HEK293 (cell line): Measurements from ENCODE around the gene SAG.

Experiments
- CTCF ChIA-PET: fragments of 350-600 bp; formaldehyde crosslinking; extraction: SDS; loops from one replicate; lab custom pipeline; 2021; ENCODE audit warnings: antibody characterized with exemption; lab: Yijun Ruan, JAX
- POLR2A ChIA-PET: fragments of 300-600 bp; formaldehyde crosslinking; extraction: SDS; loops from one replicate; lab custom pipeline; 2020; ENCODE audit warnings: antibody characterized with exemption, inconsistent platforms; lab: Yijun Ruan, JAX
- H3K27ac ChIP-seq: fragments of 200-500 bp; sonication (Bioruptor generic); 2 replicates; pipeline ENCODE4 v1.5.1; 2014; ENCODE audit warnings: low read depth, low read length, control low read depth, inconsistent platforms; ENCODE audit errors: extremely low read depth
- H3K36me3 ChIP-seq, 2 experiments: fragments of 200-500 bp in 1 of 2; sonication (Bioruptor generic) in 1 of 2; 1 replicate in 1 of 2; 2 replicates in 1 of 2; pipeline ENCODE4 v1.5.1; 2014 to 2017; ENCODE audit warnings: inconsistent platforms in 2 of 2, low read length in 2 of 2; ENCODE audit not compliant: control insufficient read depth in 2 of 2, insufficient read depth in 1 of 2
- H3K4me1 ChIP-seq: fragments of 200-500 bp; sonication (Bioruptor generic); 2 replicates; pipeline ENCODE4 v1.5.1; 2014; ENCODE audit warnings: mild to moderate bottlenecking, low read length, inconsistent platforms; ENCODE audit not compliant: control insufficient read depth, insufficient read depth
- H3K4me3 ChIP-seq: 2 replicates; pipeline ENCODE4 v1.5.1; 2011; ENCODE audit warnings: low read depth, mild to moderate bottlenecking, control low read depth, low read length, moderate library complexity
- H3K9me3 ChIP-seq: fragments of 200-500 bp; sonication (Bioruptor generic); 2 replicates; pipeline ENCODE4 v1.5.1; 2014; ENCODE audit warnings: low read depth, low read length, inconsistent platforms; ENCODE audit not compliant: control insufficient read depth, insufficient read depth
- BCL11A ChIP-seq: fragments of 450-650 bp; formaldehyde crosslinking; IDR thresholded peaks from 2 replicates; pipeline ENCODE4 v1.5.1; 2016; ENCODE audit warnings: low read depth, missing biosample characterization, missing genetic modification characterization
- EGR2 ChIP-seq: fragments of 450-650 bp; formaldehyde crosslinking; IDR thresholded peaks from 2 replicates; pipeline ENCODE4 v1.5.1; 2016; ENCODE audit warnings: low read depth, missing biosample characterization, missing genetic modification characterization
- HOXA7 ChIP-seq: sonication (generic); formaldehyde crosslinking; IDR thresholded peaks from 2 replicates; pipeline ENCODE4 v1.8.1; 2022; ENCODE audit warnings: missing genetic modification reagents, borderline replicate concordance
- HOXD13 ChIP-seq: sonication (generic); formaldehyde crosslinking; IDR thresholded peaks from 2 replicates; pipeline ENCODE4 v1.8.0; 2022; ENCODE audit warnings: missing genetic modification reagents, borderline replicate concordance
- KLF16 ChIP-seq: fragments of 450-650 bp; formaldehyde crosslinking; IDR thresholded peaks from 2 replicates; pipeline ENCODE4 v1.5.1; 2017; ENCODE audit warnings: missing biosample characterization, missing genetic modification characterization
- KLF9 ChIP-seq: fragments of 450-650 bp; formaldehyde crosslinking; IDR thresholded peaks from 2 replicates; pipeline ENCODE4 v1.5.1; 2016; ENCODE audit warnings: missing biosample characterization, missing genetic modification characterization, low read depth
- MEIS1 ChIP-seq: sonication (generic); formaldehyde crosslinking; IDR thresholded peaks from 2 replicates; pipeline ENCODE4 v1.8.1; 2022; ENCODE audit warnings: missing genetic modification reagents, mild to moderate bottlenecking, borderline replicate concordance
- MYNN ChIP-seq: fragments of 450-650 bp; formaldehyde crosslinking; IDR thresholded peaks from 2 replicates; pipeline ENCODE4 v1.5.1; 2016; ENCODE audit warnings: missing biosample characterization, missing genetic modification characterization, borderline replicate concordance
- SCRT2 ChIP-seq: fragments of 450-650 bp; formaldehyde crosslinking; IDR thresholded peaks from 2 replicates; pipeline ENCODE4 v1.5.1; 2016; ENCODE audit warnings: missing biosample characterization, missing genetic modification characterization
- ZBTB20 ChIP-seq: fragments of 450-650 bp; formaldehyde crosslinking; IDR thresholded peaks from 2 replicates; pipeline ENCODE4 v1.5.1; 2016; ENCODE audit warnings: missing biosample characterization, missing genetic modification characterization
- ZBTB8A ChIP-seq: fragments of 450-650 bp; formaldehyde crosslinking; IDR thresholded peaks from 2 replicates; pipeline ENCODE4 v1.5.1; 2016; ENCODE audit warnings: missing biosample characterization, missing genetic modification characterization
- ZNF121 ChIP-seq: fragments of 450-650 bp; formaldehyde crosslinking; IDR thresholded peaks from 2 replicates; pipeline ENCODE4 v1.5.1; 2016; ENCODE audit warnings: missing biosample characterization, missing genetic modification characterization
- ZNF132 ChIP-seq: fragments of 450-650 bp; formaldehyde crosslinking; IDR thresholded peaks from 2 replicates; pipeline ENCODE4 v1.5.1; 2017; ENCODE audit warnings: missing biosample characterization, missing genetic modification characterization, borderline replicate concordance
- ZNF174 ChIP-seq: fragments of 450-650 bp; formaldehyde crosslinking; IDR thresholded peaks from 2 replicates; pipeline ENCODE4 v1.5.0; 2017; ENCODE audit warnings: missing biosample characterization, mild to moderate bottlenecking, missing genetic modification characterization
- ZNF175 ChIP-seq: fragments of 450-650 bp; formaldehyde crosslinking; IDR thresholded peaks from 2 replicates; pipeline ENCODE4 v1.5.1; 2016; ENCODE audit warnings: missing biosample characterization, missing genetic modification characterization
- ZNF19 ChIP-seq: fragments of 450-650 bp; formaldehyde crosslinking; IDR thresholded peaks from 2 replicates; pipeline ENCODE4; 2016; ENCODE audit warnings: missing biosample characterization, missing genetic modification characterization, low read depth
- ZNF24 ChIP-seq: fragments of 450-650 bp; formaldehyde crosslinking; IDR thresholded peaks from 2 replicates; pipeline ENCODE4 v1.5.1; 2016; ENCODE audit warnings: missing biosample characterization, missing genetic modification characterization
- ZNF302 ChIP-seq: fragments of 450-650 bp; formaldehyde crosslinking; IDR thresholded peaks from 2 replicates; pipeline ENCODE4 v1.5.1; 2016; ENCODE audit warnings: missing biosample characterization, missing genetic modification characterization, low read depth
- ZNF350 ChIP-seq: fragments of 450-650 bp; formaldehyde crosslinking; IDR thresholded peaks from 2 replicates; pipeline ENCODE4 v1.5.0; 2017; ENCODE audit warnings: missing biosample characterization, mild to moderate bottlenecking, missing genetic modification characterization
- ZNF37A ChIP-seq: fragments of 450-650 bp; IDR thresholded peaks from 2 replicates; pipeline ENCODE4 v1.5.1; 2018; ENCODE audit warnings: missing biosample characterization, missing genetic modification characterization
- ZNF404 ChIP-seq: fragments of 450-650 bp; formaldehyde crosslinking; IDR thresholded peaks from 2 replicates; pipeline ENCODE4 v1.5.1; 2017; ENCODE audit warnings: missing biosample characterization, missing genetic modification characterization
- ZNF501 ChIP-seq: fragments of 450-650 bp; formaldehyde crosslinking; IDR thresholded peaks from 2 replicates; pipeline ENCODE4 v1.5.1; 2016; ENCODE audit warnings: missing biosample characterization, missing genetic modification characterization
- ZNF521 ChIP-seq: fragments of 450-650 bp; formaldehyde crosslinking; IDR thresholded peaks from 2 replicates; pipeline ENCODE4 v1.5.1; 2017; ENCODE audit warnings: missing biosample characterization, mild to moderate bottlenecking, missing genetic modification characterization
- ZNF571 ChIP-seq: fragments of 450-650 bp; formaldehyde crosslinking; IDR thresholded peaks from 2 replicates; pipeline ENCODE4 v1.5.0; 2017; ENCODE audit warnings: missing biosample characterization, missing genetic modification characterization
- ZNF677 ChIP-seq: fragments of 450-650 bp; IDR thresholded peaks from 2 replicates; pipeline ENCODE4 v1.5.0; 2018; ENCODE audit warnings: missing biosample characterization, mild to moderate bottlenecking, missing genetic modification characterization, moderate library complexity
- ZXDB ChIP-seq: fragments of 450-650 bp; formaldehyde crosslinking; IDR thresholded peaks from 2 replicates; pipeline ENCODE4 v1.5.1; 2016; ENCODE audit warnings: missing biosample characterization, missing genetic modification characterization
- TF ChIP-seq, protein P1 (sequence below): fragments of 450-650 bp; formaldehyde crosslinking; conservative IDR thresholded peaks from 2 replicates; pipeline ENCODE4 v1.5.1; 2016; ENCODE audit warnings: low read depth, missing biosample characterization, missing genetic modification characterization
- TF ChIP-seq, protein P2 (sequence below): fragments of 450-650 bp; IDR thresholded peaks from 2 replicates; pipeline ENCODE4 v1.5.1; 2018; ENCODE audit warnings: missing biosample characterization, mild to moderate bottlenecking, missing genetic modification characterization
- TF ChIP-seq, protein P3 (sequence below): fragments of 450-650 bp; formaldehyde crosslinking; IDR thresholded peaks from 2 replicates; pipeline ENCODE4 v1.5.1; 2017; ENCODE audit warnings: missing biosample characterization, missing genetic modification characterization
- TF ChIP-seq, protein P4 (sequence below): fragments of 450-650 bp; formaldehyde crosslinking; IDR thresholded peaks from 2 replicates; pipeline ENCODE4 v1.5.1; 2016; ENCODE audit warnings: missing biosample characterization, missing genetic modification characterization

The SAG gene

DNA sequence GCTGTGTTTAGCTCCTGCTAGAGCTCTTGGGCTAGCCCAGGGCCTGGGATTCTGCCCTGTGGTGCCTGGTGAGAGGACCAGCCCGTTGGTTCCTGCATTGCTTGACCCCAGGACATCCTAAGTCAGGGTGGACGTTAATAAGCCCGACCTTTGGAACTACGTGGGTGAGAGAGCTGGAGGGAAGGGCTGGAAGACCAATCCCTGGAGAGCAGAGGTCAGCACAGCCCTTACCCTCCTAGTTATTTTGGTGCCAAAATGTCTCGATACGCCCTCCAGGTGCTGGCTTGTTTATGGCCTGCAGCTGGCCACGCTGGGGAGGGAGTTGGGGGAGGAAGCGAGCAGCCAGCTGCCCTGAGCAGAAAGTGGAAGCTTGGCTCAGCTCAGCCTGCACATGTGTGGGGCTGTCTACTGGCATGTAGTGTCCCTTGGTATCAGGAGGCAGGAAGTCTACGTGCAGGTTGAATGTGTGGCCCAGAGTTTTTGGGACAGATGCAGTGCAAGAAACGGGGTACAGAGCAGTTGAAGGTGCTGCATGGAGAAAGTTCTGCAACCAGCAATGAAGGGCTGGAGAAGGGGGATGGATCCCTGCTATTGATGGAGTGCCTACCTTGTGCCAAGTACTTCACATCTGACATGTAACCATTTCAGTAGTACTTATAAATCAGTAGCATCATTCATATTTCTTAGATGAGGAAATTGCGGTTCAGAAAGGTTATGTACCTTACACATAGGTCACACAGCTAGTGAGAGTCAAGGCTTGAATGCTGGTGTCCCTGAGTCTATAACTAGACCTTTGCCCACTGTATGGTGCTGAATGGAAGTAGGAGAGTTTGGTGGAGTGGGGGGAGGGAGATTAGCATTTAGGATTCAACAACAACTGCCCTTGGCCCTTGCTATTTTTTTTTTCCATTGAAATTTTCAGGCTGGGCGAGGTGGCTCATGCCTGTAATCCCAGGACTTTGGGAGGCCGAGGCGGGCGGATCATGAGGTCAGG is 41.7 kb downstream of the SAG start (continued):
- TF ChIP-seq MYNN (tag by site-specific recombination), result no peak

DNA sequence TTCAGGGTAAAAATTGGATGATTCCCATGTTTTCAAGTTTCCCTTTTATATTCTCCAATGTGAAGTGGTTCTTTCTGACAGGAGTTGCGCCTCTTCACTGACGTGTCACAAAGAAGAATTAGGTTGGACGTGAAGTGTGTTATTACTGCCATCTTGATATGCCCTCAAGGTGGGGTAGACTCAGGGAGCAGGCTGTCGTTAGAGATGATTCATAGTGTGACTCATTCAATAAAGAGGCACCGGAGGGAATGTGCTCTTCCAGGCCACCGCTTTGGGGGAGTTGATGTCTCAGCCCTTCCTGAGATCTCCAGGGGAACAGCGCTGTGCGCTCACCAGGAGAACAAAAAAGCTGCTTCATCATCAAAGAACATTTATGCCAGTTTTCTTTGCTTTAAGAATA is 43.1 kb downstream of the SAG start:
- Histone ChIP-seq H3K9me3 (no peaks in the 10 kb centered on the region), H3K36me3 (no peaks in the 10 kb centered on the region), H3K4me3 (no peak overlapping the region), H3K27ac (no peak overlapping the region), H3K4me1 (peaks cover 13% of the 10 kb centered on the region; the same call in 1 of the 2 replicates)
- ChIA-PET CTCF (interaction anchor here (0.5 to 0.8 kb wide), 2 partner anchors 68 to 93 kb away, joined by 3 to 4 read pairs; no protein-coding TSS in a partner anchor), POLR2A (no interaction called here)
- TF ChIP-seq MEIS1 (CRISPR knock-in tag) (peak; percentile 73; the same call in 1 of the 2 replicates), ZNF350 (no peak), ZNF677 (tag by site-specific recombination) (no peak), HOXA7 (no peak), BCL11A (tag by site-specific recombination) (no peak), ZNF24 (no peak), ZNF174 (tag by site-specific recombination) (no peak), ZNF132 (no peak), ZBTB20 (no peak), ZNF302 (tag by site-specific recombination) (no peak), ZNF19 (tag by site-specific recombination) (no peak), ZNF175 (tag by site-specific recombination) (no peak), HOXD13 (CRISPR knock-in tag) (no peak), ZBTB8A (tag by site-specific recombination) (peak; percentile 51; the same call in 1 of the 2 replicates), ZNF571 (tag by site-specific recombination) (no peak), SCRT2 (no peak), KLF16 (tag by site-specific recombination) (no peak), ZNF37A (no peak), ZXDB (tag by site-specific recombination) (no peak), ZNF501 (tag by site-specific recombination) (no peak), KLF9 (tag by site-specific recombination) (no peak), ZNF521 (tag by site-specific recombination) (no peak), ZNF121 (tag by site-specific recombination) (no peak), EGR2 (tag by site-specific recombination) (no peak), ZNF404 (tag by site-specific recombination) (no peak)
- TF ChIP-seq, protein P1, sequence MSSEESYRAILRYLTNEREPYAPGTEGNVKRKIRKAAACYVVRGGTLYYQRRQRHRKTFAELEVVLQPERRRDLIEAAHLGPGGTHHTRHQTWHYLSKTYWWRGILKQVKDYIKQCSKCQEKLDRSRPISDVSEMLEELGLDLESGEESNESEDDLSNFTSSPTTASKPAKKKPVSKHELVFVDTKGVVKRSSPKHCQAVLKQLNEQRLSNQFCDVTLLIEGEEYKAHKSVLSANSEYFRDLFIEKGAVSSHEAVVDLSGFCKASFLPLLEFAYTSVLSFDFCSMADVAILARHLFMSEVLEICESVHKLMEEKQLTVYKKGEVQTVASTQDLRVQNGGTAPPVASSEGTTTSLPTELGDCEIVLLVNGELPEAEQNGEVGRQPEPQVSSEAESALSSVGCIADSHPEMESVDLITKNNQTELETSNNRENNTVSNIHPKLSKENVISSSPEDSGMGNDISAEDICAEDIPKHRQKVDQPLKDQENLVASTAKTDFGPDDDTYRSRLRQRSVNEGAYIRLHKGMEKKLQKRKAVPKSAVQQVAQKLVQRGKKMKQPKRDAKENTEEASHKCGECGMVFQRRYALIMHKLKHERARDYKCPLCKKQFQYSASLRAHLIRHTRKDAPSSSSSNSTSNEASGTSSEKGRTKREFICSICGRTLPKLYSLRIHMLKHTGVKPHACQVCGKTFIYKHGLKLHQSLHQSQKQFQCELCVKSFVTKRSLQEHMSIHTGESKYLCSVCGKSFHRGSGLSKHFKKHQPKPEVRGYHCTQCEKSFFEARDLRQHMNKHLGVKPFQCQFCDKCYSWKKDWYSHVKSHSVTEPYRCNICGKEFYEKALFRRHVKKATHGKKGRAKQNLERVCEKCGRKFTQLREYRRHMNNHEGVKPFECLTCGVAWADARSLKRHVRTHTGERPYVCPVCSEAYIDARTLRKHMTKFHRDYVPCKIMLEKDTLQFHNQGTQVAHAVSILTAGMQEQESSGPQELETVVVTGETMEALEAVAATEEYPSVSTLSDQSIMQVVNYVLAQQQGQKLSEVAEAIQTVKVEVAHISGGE (tag by site-specific recombination), result no peak
- TF ChIP-seq, protein P2, sequence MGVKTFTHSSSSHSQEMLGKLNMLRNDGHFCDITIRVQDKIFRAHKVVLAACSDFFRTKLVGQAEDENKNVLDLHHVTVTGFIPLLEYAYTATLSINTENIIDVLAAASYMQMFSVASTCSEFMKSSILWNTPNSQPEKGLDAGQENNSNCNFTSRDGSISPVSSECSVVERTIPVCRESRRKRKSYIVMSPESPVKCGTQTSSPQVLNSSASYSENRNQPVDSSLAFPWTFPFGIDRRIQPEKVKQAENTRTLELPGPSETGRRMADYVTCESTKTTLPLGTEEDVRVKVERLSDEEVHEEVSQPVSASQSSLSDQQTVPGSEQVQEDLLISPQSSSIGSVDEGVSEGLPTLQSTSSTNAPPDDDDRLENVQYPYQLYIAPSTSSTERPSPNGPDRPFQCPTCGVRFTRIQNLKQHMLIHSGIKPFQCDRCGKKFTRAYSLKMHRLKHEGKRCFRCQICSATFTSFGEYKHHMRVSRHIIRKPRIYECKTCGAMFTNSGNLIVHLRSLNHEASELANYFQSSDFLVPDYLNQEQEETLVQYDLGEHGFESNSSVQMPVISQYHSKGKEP (tag by site-specific recombination), result no peak
- TF ChIP-seq, protein P3, sequence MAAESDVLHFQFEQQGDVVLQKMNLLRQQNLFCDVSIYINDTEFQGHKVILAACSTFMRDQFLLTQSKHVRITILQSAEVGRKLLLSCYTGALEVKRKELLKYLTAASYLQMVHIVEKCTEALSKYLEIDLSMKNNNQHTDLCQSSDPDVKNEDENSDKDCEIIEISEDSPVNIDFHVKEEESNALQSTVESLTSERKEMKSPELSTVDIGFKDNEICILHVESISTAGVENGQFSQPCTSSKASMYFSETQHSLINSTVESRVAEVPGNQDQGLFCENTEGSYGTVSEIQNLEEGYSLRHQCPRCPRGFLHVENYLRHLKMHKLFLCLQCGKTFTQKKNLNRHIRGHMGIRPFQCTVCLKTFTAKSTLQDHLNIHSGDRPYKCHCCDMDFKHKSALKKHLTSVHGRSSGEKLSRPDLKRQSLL, result no peak
- TF ChIP-seq, protein P4, sequence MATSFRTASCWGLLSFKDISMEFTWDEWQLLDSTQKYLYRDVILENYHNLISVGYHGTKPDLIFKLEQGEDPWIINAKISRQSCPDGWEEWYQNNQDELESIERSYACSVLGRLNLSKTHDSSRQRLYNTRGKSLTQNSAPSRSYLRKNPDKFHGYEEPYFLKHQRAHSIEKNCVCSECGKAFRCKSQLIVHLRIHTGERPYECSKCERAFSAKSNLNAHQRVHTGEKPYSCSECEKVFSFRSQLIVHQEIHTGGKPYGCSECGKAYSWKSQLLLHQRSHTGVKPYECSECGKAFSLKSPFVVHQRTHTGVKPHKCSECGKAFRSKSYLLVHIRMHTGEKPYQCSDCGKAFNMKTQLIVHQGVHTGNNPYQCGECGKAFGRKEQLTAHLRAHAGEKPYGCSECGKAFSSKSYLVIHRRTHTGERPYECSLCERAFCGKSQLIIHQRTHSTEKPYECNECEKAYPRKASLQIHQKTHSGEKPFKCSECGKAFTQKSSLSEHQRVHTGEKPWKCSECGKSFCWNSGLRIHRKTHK (tag by site-specific recombination), result no peak
